HepG2 (cell line): Measurements from ENCODE around the gene DHX57. TPM values are rescaled to one million over a fixed set of nuclear protein-coding genes. Genes with fewer than 3 reads are reported as not detected.

ENCODE experiments used
- BORCS8-MEF2B ChIP-seq: sonication (generic); formaldehyde crosslinking; IDR thresholded peaks from 2 replicates; pipeline ENCODE4 v1.8.0; 2022; ENCODE audit warnings: mild to moderate bottlenecking, missing genetic modification reagents
- DPF2 ChIP-seq: sonication (generic); formaldehyde crosslinking; IDR thresholded peaks from 2 replicates; pipeline ENCODE4 v1.4.0; 2020; ENCODE audit warnings: mild to moderate bottlenecking, low read depth, missing genetic modification reagents, borderline replicate concordance
- EHMT2 ChIP-seq: fragments of 200-600 bp; sonication (generic); IDR thresholded peaks from 2 replicates; pipeline ENCODE4 v1.7.0; 2017; ENCODE audit warnings: antibody characterized with exemption, low read depth, low read length, borderline replicate concordance
- IRF1 ChIP-seq: sonication (generic); formaldehyde crosslinking; IDR thresholded peaks from 2 replicates; pipeline ENCODE4 v1.4.0; 2020; ENCODE audit warnings: low read depth, mild to moderate bottlenecking, missing genetic modification reagents
- ONECUT2 ChIP-seq: sonication (generic); formaldehyde crosslinking; IDR thresholded peaks from 2 replicates; pipeline ENCODE4 v1.4.0; 2020; ENCODE audit warnings: missing genetic modification reagents
- PHF8 ChIP-seq: sonication (generic); formaldehyde crosslinking; IDR thresholded peaks from 2 replicates; pipeline ENCODE4 v1.5.0; 2020; ENCODE audit warnings: missing genetic modification reagents
- PTBP1 ChIP-seq: fragments of 200-400 bp; formaldehyde crosslinking; IDR thresholded peaks from 2 replicates; pipeline ENCODE4 v1.6.1; 2018; ENCODE audit warnings: low read length, low read depth; ENCODE audit not compliant: poor library complexity, severe bottlenecking
- RAD51 ChIP-seq: fragments of 450-650 bp; IDR thresholded peaks from 2 replicates; pipeline ENCODE4 v1.6.1; 2016; ENCODE audit warnings: borderline replicate concordance
- SP2 ChIP-seq: sonication (generic); formaldehyde crosslinking; IDR thresholded peaks from 2 replicates; pipeline ENCODE4 v1.5.1; 2020; ENCODE audit warnings: mild to moderate bottlenecking, missing genetic modification reagents
- U2AF1 ChIP-seq: fragments of 200-400 bp; formaldehyde crosslinking; optimal IDR thresholded peaks from 2 replicates; pipeline ENCODE3; 2017; ENCODE audit warnings: mild to moderate bottlenecking, low read depth, low read length
- ZNF292 ChIP-seq: sonication (generic); formaldehyde crosslinking; IDR thresholded peaks from 2 replicates; pipeline ENCODE4 v1.8.1; 2022; ENCODE audit warnings: mild to moderate bottlenecking, low read depth, missing genetic modification reagents, borderline replicate concordance
- ZNF333 ChIP-seq: sonication (generic); formaldehyde crosslinking; IDR thresholded peaks from 2 replicates; pipeline ENCODE4 v1.4.0; 2020; ENCODE audit warnings: mild to moderate bottlenecking, missing genetic modification reagents, borderline replicate concordance
- ZNF512 ChIP-seq: sonication (generic); formaldehyde crosslinking; IDR thresholded peaks from 2 replicates; pipeline ENCODE4 v1.4.0; 2020; ENCODE audit warnings: mild to moderate bottlenecking, missing genetic modification reagents
- ZNF790 ChIP-seq: sonication (generic); formaldehyde crosslinking; IDR thresholded peaks from 2 replicates; pipeline ENCODE4 v1.8.0; 2022; ENCODE audit warnings: missing genetic modification reagents, mild to moderate bottlenecking, borderline replicate concordance
- polyA plus RNA-seq, 8 experiments: library from polyadenylated mRNA; depleted of rRNA in 3 of 8; stranded (reverse) in 7 of 8; unstranded in 1 of 8; fragments of >200 nt; fragmentation: Illumina TruSeq in 4 of 8; extraction: Trizol in 4 of 8; gene quantifications; 2 replicates each; pipeline versions ENCODE4 v1.2.1 to v1.2.3, GENCODE V29; 2011 to 2016; ENCODE audit warnings: low read depth in 4 of 8, missing spikeins in 1 of 8, mixed read lengths in 1 of 8; ENCODE audit not compliant: insufficient read depth in 1 of 8
- total RNA-seq, 5 experiments: library from RNA; depleted of rRNA; stranded (reverse); fragments of >200 nt; fragmentation: Illumina TruSeq; extraction: Trizol; gene quantifications; 2 replicates each; pipeline ENCODE4 v1.2.3, GENCODE V29; 2016; ENCODE audit warnings: low read depth in 1 of 5
- TF ChIP-seq, protein P1 (sequence below): sonication (generic); formaldehyde crosslinking; IDR thresholded peaks from 2 replicates; pipeline ENCODE4 v1.4.0; 2020; ENCODE audit warnings: missing genetic modification reagents
- TF ChIP-seq, protein P2 (sequence below): sonication (generic); formaldehyde crosslinking; IDR thresholded peaks from 2 replicates; pipeline ENCODE4 v1.5.1; 2020; ENCODE audit warnings: missing genetic modification reagents, mild to moderate bottlenecking, borderline replicate concordance
- TF ChIP-seq, protein P3 (sequence below): sonication (generic); formaldehyde crosslinking; IDR thresholded peaks from 2 replicates; pipeline ENCODE4 v1.8.0; 2023; ENCODE audit warnings: mild to moderate bottlenecking, missing genetic modification reagents
- TF ChIP-seq, protein P4 (sequence below): sonication (generic); formaldehyde crosslinking; conservative IDR thresholded peaks from 2 replicates; pipeline ENCODE4 v1.8.0; 2022; ENCODE audit warnings: mild to moderate bottlenecking, moderate library complexity, missing genetic modification reagents

Gene DHX57
- total and polyA plus RNA-seq, 2 of the 13 experiments (the other 11 are each of a cell fraction or from before 2014, with no cell fraction given) = 9.2 to 24.2 TPM

GRCh38 chr2:38875576-38876367 lies at the start of gene DHX57, which contains the start of gene MORN2 (continued):
- TF ChIP-seq IRF1 (CRISPR knock-in tag) (no peak), EHMT2 (peak; percentile 24; the same call in 1 of the 2 replicates), PHF8 (peak; percentile 96), U2AF1 (peak; percentile 95), ZNF512 (CRISPR knock-in tag) (0 out of 2 replicates have a peak, but pooled peaks have one; percentile 57), ONECUT2 (CRISPR knock-in tag) (no peak), SP2 (CRISPR knock-in tag) (peak; percentile 83), ZNF333 (no peak), PTBP1 (no peak), ZNF292 (peak; percentile 99), BORCS8-MEF2B (CRISPR knock-in tag) (peak; percentile 88), DPF2 (CRISPR knock-in tag) (no peak), RAD51 (no peak), ZNF790 (CRISPR knock-in tag) (no peak)
- TF ChIP-seq, protein P1, sequence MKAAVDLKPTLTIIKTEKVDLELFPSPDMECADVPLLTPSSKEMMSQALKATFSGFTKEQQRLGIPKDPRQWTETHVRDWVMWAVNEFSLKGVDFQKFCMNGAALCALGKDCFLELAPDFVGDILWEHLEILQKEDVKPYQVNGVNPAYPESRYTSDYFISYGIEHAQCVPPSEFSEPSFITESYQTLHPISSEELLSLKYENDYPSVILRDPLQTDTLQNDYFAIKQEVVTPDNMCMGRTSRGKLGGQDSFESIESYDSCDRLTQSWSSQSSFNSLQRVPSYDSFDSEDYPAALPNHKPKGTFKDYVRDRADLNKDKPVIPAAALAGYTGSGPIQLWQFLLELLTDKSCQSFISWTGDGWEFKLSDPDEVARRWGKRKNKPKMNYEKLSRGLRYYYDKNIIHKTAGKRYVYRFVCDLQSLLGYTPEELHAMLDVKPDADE (CRISPR knock-in tag) = no peak
- TF ChIP-seq, protein P2, sequence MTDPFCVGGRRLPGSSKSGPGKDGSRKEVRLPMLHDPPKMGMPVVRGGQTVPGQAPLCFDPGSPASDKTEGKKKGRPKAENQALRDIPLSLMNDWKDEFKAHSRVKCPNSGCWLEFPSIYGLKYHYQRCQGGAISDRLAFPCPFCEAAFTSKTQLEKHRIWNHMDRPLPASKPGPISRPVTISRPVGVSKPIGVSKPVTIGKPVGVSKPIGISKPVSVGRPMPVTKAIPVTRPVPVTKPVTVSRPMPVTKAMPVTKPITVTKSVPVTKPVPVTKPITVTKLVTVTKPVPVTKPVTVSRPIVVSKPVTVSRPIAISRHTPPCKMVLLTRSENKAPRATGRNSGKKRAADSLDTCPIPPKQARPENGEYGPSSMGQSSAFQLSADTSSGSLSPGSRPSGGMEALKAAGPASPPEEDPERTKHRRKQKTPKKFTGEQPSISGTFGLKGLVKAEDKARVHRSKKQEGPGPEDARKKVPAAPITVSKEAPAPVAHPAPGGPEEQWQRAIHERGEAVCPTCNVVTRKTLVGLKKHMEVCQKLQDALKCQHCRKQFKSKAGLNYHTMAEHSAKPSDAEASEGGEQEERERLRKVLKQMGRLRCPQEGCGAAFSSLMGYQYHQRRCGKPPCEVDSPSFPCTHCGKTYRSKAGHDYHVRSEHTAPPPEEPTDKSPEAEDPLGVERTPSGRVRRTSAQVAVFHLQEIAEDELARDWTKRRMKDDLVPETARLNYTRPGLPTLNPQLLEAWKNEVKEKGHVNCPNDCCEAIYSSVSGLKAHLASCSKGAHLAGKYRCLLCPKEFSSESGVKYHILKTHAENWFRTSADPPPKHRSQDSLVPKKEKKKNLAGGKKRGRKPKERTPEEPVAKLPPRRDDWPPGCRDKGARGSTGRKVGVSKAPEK (CRISPR knock-in tag) = no peak; the same call in 1 of the 2 replicates
- TF ChIP-seq, protein P3, sequence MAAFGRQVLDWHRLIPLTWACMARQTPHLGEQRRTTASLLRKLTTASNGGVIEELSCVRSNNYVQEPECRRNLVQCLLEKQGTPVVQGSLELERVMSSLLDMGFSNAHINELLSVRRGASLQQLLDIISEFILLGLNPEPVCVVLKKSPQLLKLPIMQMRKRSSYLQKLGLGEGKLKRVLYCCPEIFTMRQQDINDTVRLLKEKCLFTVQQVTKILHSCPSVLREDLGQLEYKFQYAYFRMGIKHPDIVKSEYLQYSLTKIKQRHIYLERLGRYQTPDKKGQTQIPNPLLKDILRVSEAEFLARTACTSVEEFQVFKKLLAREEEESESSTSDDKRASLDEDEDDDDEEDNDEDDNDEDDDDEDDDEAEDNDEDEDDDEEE (CRISPR knock-in tag) = peak; percentile 46; the same call in 1 of the 2 replicates
- TF ChIP-seq, protein P4, sequence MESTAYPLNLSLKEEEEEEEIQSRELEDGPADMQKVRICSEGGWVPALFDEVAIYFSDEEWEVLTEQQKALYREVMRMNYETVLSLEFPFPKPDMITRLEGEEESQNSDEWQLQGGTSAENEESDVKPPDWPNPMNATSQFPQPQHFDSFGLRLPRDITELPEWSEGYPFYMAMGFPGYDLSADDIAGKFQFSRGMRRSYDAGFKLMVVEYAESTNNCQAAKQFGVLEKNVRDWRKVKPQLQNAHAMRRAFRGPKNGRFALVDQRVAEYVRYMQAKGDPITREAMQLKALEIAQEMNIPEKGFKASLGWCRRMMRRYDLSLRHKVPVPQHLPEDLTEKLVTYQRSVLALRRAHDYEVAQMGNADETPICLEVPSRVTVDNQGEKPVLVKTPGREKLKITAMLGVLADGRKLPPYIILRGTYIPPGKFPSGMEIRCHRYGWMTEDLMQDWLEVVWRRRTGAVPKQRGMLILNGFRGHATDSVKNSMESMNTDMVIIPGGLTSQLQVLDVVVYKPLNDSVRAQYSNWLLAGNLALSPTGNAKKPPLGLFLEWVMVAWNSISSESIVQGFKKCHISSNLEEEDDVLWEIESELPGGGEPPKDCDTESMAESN = peak; percentile 89; the same call in 1 of the 2 replicates
